K562 (cell line): ENCODE results near the gene GTF2A1. TPM values are rescaled to one million over a fixed set of nuclear protein-coding genes. Genes with fewer than 3 reads are reported as not detected.
A peak's percentile ranks its signal among the peaks of the same experiment; 100 is the strongest.

ENCODE experiments used
- ATAC-seq: fragments of 200-7000 bp; cut with Tn5 transposase; 3 replicates; pipeline ENCODE4 v1.9.1; 2020; ENCODE audit warnings: moderate library complexity
- BruUV-seq: library from RNA; stranded (reverse); fragments of 400-500 nt; replicated peaks from 2 replicates; lab custom pipeline; 2021; lab: Mats Ljungman, UMichigan
- CTCF ChIA-PET: fragments of 300-600 bp; formaldehyde crosslinking; extraction: SDS; loops from one replicate; lab custom pipeline; 2021; ENCODE audit warnings: low intra/inter-chr PET ratio; lab: Yijun Ruan, JAX
- POLR2A ChIA-PET: fragments of 300-600, 350-650 bp; sonication (Branson Sonifier 250); formaldehyde crosslinking; extraction: SDS; loops from one replicate; lab custom pipeline; 2021; ENCODE audit warnings: antibody characterized with exemption, inconsistent platforms; lab: Yijun Ruan, JAX
- DNase-seq, 4 experiments: peaks; one replicate each; pipeline versions ENCODE4 v3.0.0 to v3.0.0-alpha.2; 2011 to 2018; ENCODE audit warnings: low spot score in 3 of 4, mixed read lengths in 3 of 4; ENCODE audit errors: extremely low read depth in 1 of 4
- FAIRE-seq: peaks from 2 replicates; lab custom pipeline; 2011; peaks lifted over from hg19 to GRCh38; lab: Jason Lieb, UNC
- H2AFZ ChIP-seq: 2 replicates; pipeline ENCODE4 v1.6.0; 2011; ENCODE audit warnings: low read depth, low read length, control low read depth, inconsistent platforms
- H3K27ac ChIP-seq: fragments of 200-600 bp; 3 replicates; pipeline ENCODE4 v1.8.0; 2011; ENCODE audit warnings: low read depth, mild to moderate bottlenecking, control low read depth, inconsistent platforms, low read length, moderate library complexity, mixed read lengths; ENCODE audit errors: extremely low read depth
- H3K27me3 ChIP-seq, 2 experiments: fragments of 300-600 bp in 1 of 2; 2 replicates in 1 of 2; 3 replicates in 1 of 2; pipeline versions ENCODE4 v1.6.0 to v1.8.0; 2011; ENCODE audit warnings: inconsistent platforms in 2 of 2, low read length in 2 of 2, mild to moderate bottlenecking in 1 of 2, mixed read lengths in 1 of 2, moderate library complexity in 1 of 2; ENCODE audit not compliant: control insufficient read depth in 2 of 2, insufficient read depth in 2 of 2
- H3K36me3 ChIP-seq: fragments of 300-600 bp; 3 replicates; pipeline ENCODE4 v1.8.0; 2011; ENCODE audit warnings: mild to moderate bottlenecking, low read length, inconsistent platforms; ENCODE audit not compliant: control insufficient read depth, insufficient read depth
- H3K4me1 ChIP-seq, 2 experiments: fragments of 200-600 bp in 1 of 2; replicated peaks in 1 of 2; 2 replicates in 1 of 2; 3 replicates in 1 of 2; pipeline versions ENCODE4 v1.5.1 to v1.8.0; 2011; ENCODE audit warnings: inconsistent platforms in 2 of 2, low read length in 2 of 2, mild to moderate bottlenecking in 1 of 2, mixed read lengths in 1 of 2, moderate library complexity in 1 of 2; ENCODE audit not compliant: control insufficient read depth in 2 of 2, insufficient read depth in 2 of 2
- H3K4me2 ChIP-seq: 2 replicates; pipeline ENCODE4 v1.6.1; 2011; ENCODE audit warnings: low read length, control low read depth, inconsistent platforms, mixed read lengths; ENCODE audit not compliant: insufficient read depth
- H3K4me3 ChIP-seq: fragments of 200-600 bp; sonication (generic), shearing (Covaris generic); 2 replicates; pipeline ENCODE4 v1.5.1; 2016; ENCODE audit warnings: control low read depth, inconsistent platforms
- H3K79me2 ChIP-seq: fragments of 200-600 bp; 3 replicates; pipeline ENCODE4 v1.8.0; 2011; ENCODE audit warnings: low read length, inconsistent platforms; ENCODE audit not compliant: control insufficient read depth, insufficient read depth
- H3K9ac ChIP-seq, 2 experiments: 2 replicates each; pipeline versions ENCODE4 v1.6.0 to v1.6.1; 2011; ENCODE audit warnings: low read depth in 2 of 2, low read length in 2 of 2, control low read depth in 1 of 2, inconsistent platforms in 1 of 2, mild to moderate bottlenecking in 1 of 2, mixed read lengths in 1 of 2; ENCODE audit not compliant: insufficient read depth in 1 of 2
- H3K9me1 ChIP-seq: one replicate; pipeline ENCODE4 v1.6.0; 2011; ENCODE audit warnings: inconsistent platforms, mild to moderate bottlenecking, low read length, moderate library complexity; ENCODE audit not compliant: control insufficient read depth, insufficient read depth
- H3K9me3 ChIP-seq: replicated peaks from 2 replicates; pipeline ENCODE4 v1.5.1; 2011; ENCODE audit warnings: low read depth, low read length, inconsistent platforms; ENCODE audit not compliant: control insufficient read depth, insufficient read depth
- H4K20me1 ChIP-seq: replicated peaks from 2 replicates; pipeline ENCODE4 v1.6.1; 2011; ENCODE audit warnings: low read length, inconsistent platforms, mixed read lengths; ENCODE audit not compliant: control insufficient read depth, insufficient read depth
- AFF1 ChIP-seq, 2 experiments: fragments of 450-650 bp; IDR thresholded peaks; 2 replicates each; pipeline ENCODE4 v1.6.1; 2018; ENCODE audit warnings: mild to moderate bottlenecking in 2 of 2, low read depth in 1 of 2; ENCODE audit not compliant: partially characterized antibody in 2 of 2
- CXXC5 ChIP-seq: fragments of 250-450 bp; sonication (Bioruptor Pico); IDR thresholded peaks from 2 replicates; pipeline ENCODE4 v1.8.0; 2022; ENCODE audit warnings: inconsistent platforms, mild to moderate bottlenecking, moderate library complexity
- GABPB2 ChIP-seq: fragments of 250-450 bp; sonication (Bioruptor Pico); conservative IDR thresholded peaks from 2 replicates; pipeline ENCODE4 v1.5.1; 2021; ENCODE audit warnings: mild to moderate bottlenecking
- GTF2A2 ChIP-seq: IDR thresholded peaks from 2 replicates; pipeline ENCODE4 v1.6.1; 2016; ENCODE audit warnings: mild to moderate bottlenecking, missing genetic modification characterization, missing compliant biosample characterization
- HLTF ChIP-seq: fragments of 450-650 bp; IDR thresholded peaks from 2 replicates; pipeline ENCODE4 v1.6.1; 2016
- MCM2 ChIP-seq: fragments of 450-650 bp; IDR thresholded peaks from 2 replicates; pipeline ENCODE4 v1.6.1; 2017; ENCODE audit warnings: low read depth, mild to moderate bottlenecking
- MLLT1 ChIP-seq, 2 experiments: fragments of 450-650 bp; IDR thresholded peaks; 2 replicates each; pipeline ENCODE4 v1.6.1; 2016
- MTA3 ChIP-seq: fragments of 450-650 bp; formaldehyde crosslinking; IDR thresholded peaks from 2 replicates; pipeline ENCODE4 v1.6.1; 2017; ENCODE audit warnings: mild to moderate bottlenecking, borderline replicate concordance
- PHF21A ChIP-seq: fragments of 450-650 bp; IDR thresholded peaks from 2 replicates; pipeline ENCODE4 v1.6.1; 2017; ENCODE audit warnings: low read depth, borderline replicate concordance
- POLR2A ChIP-seq: fragments of 450-650 bp; conservative IDR thresholded peaks from 2 replicates; pipeline ENCODE4 v1.6.1; 2016
- RB1 ChIP-seq: fragments of 450-650 bp; IDR thresholded peaks from 2 replicates; pipeline ENCODE4 v1.6.1; 2017; ENCODE audit warnings: low read depth, mild to moderate bottlenecking
- RBM17 ChIP-seq: fragments of 200-400 bp; formaldehyde crosslinking; IDR thresholded peaks from 2 replicates; pipeline ENCODE4 v1.6.1; 2017; ENCODE audit warnings: low read depth, mild to moderate bottlenecking, low read length, borderline replicate concordance
- SUPT5H ChIP-seq: fragments of 450-650 bp; IDR thresholded peaks from 2 replicates; pipeline ENCODE4 v1.6.1; 2016
- TAF7 ChIP-seq: fragments of 450-650 bp; IDR thresholded peaks from 2 replicates; pipeline ENCODE4 v1.6.1; 2016; ENCODE audit warnings: missing genetic modification characterization, missing compliant biosample characterization
- THRA ChIP-seq: fragments of 450-650 bp; IDR thresholded peaks from 2 replicates; pipeline ENCODE4 v1.6.1; 2017; ENCODE audit warnings: mild to moderate bottlenecking, moderate library complexity
- TRIM25 ChIP-seq: fragments of 450-650 bp; IDR thresholded peaks from 2 replicates; pipeline ENCODE4 v1.7.0; 2016; ENCODE audit warnings: borderline replicate concordance
- XRCC3 ChIP-seq: fragments of 450-650 bp; IDR thresholded peaks from 2 replicates; pipeline ENCODE4 v1.6.1; 2017; ENCODE audit warnings: mild to moderate bottlenecking, moderate library complexity
- WGBS: fragments of 100-300 bp; shearing (Covaris generic); methylation state at CpG from one replicate; pipeline ENCODE4 v1.1.6; 2016; ENCODE audit warnings: low coverage, mixed read lengths; ENCODE audit not compliant: insufficient coverage; ENCODE audit errors: missing lambda C conversion rate; 5-methylcytosine and 5-hydroxymethylcytosine counted together
- in situ Hi-C: fragments of 300-500 bp; cut with MboI; formaldehyde crosslinking; loops from 4 replicates; pipeline ENCODE4 v1.15.0; 2018; ENCODE audit warnings: inconsistent platforms, mixed read lengths
- intact Hi-C: fragments of 100-400 bp; cut with micrococcal nuclease; formaldehyde crosslinking; loops from 2 replicates; pipeline ENCODE4 v1.14.2; 2022
- polyA plus RNA-seq, 8 experiments: library from polyadenylated mRNA; depleted of rRNA in 4 of 8; stranded (reverse) in 5 of 8; unstranded in 3 of 8; fragments of >200 nt; fragmentation: Nextera tagmentation in 2 of 8; fragmentation: Illumina TruSeq in 1 of 8; extraction: Ambion mirVana in 2 of 8; extraction: Trizol in 1 of 8; gene quantifications; 2 replicates each; pipeline versions ENCODE4 v1.2.1 to v1.2.3, GENCODE V29; 2011 to 2014; ENCODE audit warnings: inconsistent platforms in 1 of 8, missing spikeins in 1 of 8
- total RNA-seq, 7 experiments: library from RNA; depleted of rRNA in 6 of 7; stranded (reverse); fragments of >200 nt in 6 of 7; fragmentation: Illumina TruSeq in 2 of 7; extraction: Trizol in 2 of 7; gene quantifications; 2 replicates each; pipeline versions ENCODE4 v1.2.1 to v1.2.3, GENCODE V29; 2011 to 2021; ENCODE audit warnings: low replicate concordance in 1 of 7

GTF2A1 gene
- total and polyA plus RNA-seq, 9 of the 15 experiments (the other 6 are each of a cell fraction or from before 2014, with no cell fraction given) = 3.4 to 22.8 (median 14.7) TPM

GRCh38 chr14:81220580-81220829 is 254 bp downstream of the GTF2A1 start:
- no peak overlapping the region for H2AFZ ChIP-seq
- no peaks in the 10 kb centered on the region for H4K20me1 ChIP-seq
- H3K79me2 ChIP-seq = peaks cover 54% of the 10 kb centered on the region
- no peaks in the 10 kb centered on the region for H3K9me3 ChIP-seq
- peak overlapping the region; percentile 64; the same call in 1 of the 2 replicates for H3K4me2 ChIP-seq
- H3K9me1 ChIP-seq = no peaks in the 10 kb centered on the region
- ChIA-PET POLR2A (interaction anchor here (0.6 to 1.8 kb wide), 8 partner anchors 17 to 313 kb away, joined by 3 to 9 read pairs (median 4); partner anchors contain the start of gene SEL1L), CTCF (no interaction called here)
- intact Hi-C loops = loop anchor here (5.0 kb wide), 1 partner anchor 207 kb away; no protein-coding TSS in a partner anchor
- H3K27me3 ChIP-seq = no peaks in the 10 kb centered on the region
- in situ Hi-C loops = no loop called here
- peak overlapping the region; percentile 80 to 92 for H3K9ac ChIP-seq
- WGBS = 0% methylated on average over 2 of the region's 13 CpGs
- no peak for ATAC-seq
- no TSS peak for BruUV-seq
- H3K27ac ChIP-seq = peak overlapping the region; percentile 89
- FAIRE-seq = no peak
- DNase-seq = no peak
- H3K4me3 ChIP-seq = peak overlapping the region; percentile 67
- peaks cover 15% of the 10 kb centered on the region for H3K36me3 ChIP-seq
- H3K4me1 ChIP-seq = peaks cover 3 to 17% of the 10 kb centered on the region in 2 experiments
- TF ChIP-seq RBM17 = no peak
- TF ChIP-seq HLTF = 0 out of 2 replicates have a peak, but pooled peaks have one; percentile 24
- TF ChIP-seq TAF7 (tag) = peak; percentile 44; the same call in 1 of the 2 replicates
- TF ChIP-seq MTA3 = no peak
- TF ChIP-seq AFF1 (IDR thresholded peaks at IDR 0.05; ENCODE audit: low read depth in 1 of 2, partially characterized antibody in 2 of 2) = peak; percentile 19 to 66
- peak; percentile 97 for TF ChIP-seq SUPT5H
- peak; percentile 84 to 85 for TF ChIP-seq MLLT1 (IDR thresholded peaks at IDR 0.05)
- peak; percentile 93; the same call in 1 of the 2 replicates for TF ChIP-seq TRIM25
- TF ChIP-seq GABPB2 (CRISPR knock-in tag) = no peak
- 0 out of 2 replicates have a peak, but pooled peaks have one; percentile 86 for TF ChIP-seq GTF2A2
- peak; percentile 38; the same call in 1 of the 2 replicates for TF ChIP-seq RB1
- no peak for TF ChIP-seq THRA
- TF ChIP-seq CXXC5 (CRISPR knock-in tag) = no peak
- TF ChIP-seq MCM2 = no peak
- no peak for TF ChIP-seq XRCC3
- TF ChIP-seq POLR2A = peak; percentile 98
- TF ChIP-seq PHF21A = peak; percentile 46; the same call in 1 of the 2 replicates
